Fibroblast of lung (primary cell): ENCODE data around the gene TSC22D1. TPM values are rescaled to one million over a fixed set of nuclear protein-coding genes. Genes with fewer than 3 reads are reported as not detected.

Source experiments
- DNase-seq, 2 donors: peaks; one replicate each; pipeline versions ENCODE4 v3.0.0 to v3.0.0-alpha.2; 2010; ENCODE audit warnings: low read depth in 2 of 2
- H2AFZ ChIP-seq: 2 replicates; pipeline ENCODE4 v1.5.1; 2012; ENCODE audit warnings: low read length, control low read depth, inconsistent platforms
- H3K27ac ChIP-seq: 2 replicates; pipeline ENCODE4 v1.5.1; 2011; ENCODE audit warnings: low read length, control low read depth; ENCODE audit not compliant: insufficient read depth
- H3K27me3 ChIP-seq: 2 replicates; pipeline ENCODE4 v1.5.1; 2011; ENCODE audit warnings: mild to moderate bottlenecking, low read length; ENCODE audit not compliant: control insufficient read depth, insufficient read depth
- H3K36me3 ChIP-seq: 2 replicates; pipeline ENCODE4 v1.5.1; 2011; ENCODE audit warnings: low read length; ENCODE audit not compliant: control insufficient read depth, insufficient read depth
- H3K4me1 ChIP-seq: 2 replicates; pipeline ENCODE4 v1.5.1; 2011; ENCODE audit warnings: low read length; ENCODE audit not compliant: control insufficient read depth, insufficient read depth; ENCODE audit errors: extremely low read depth
- H3K4me2 ChIP-seq: 2 replicates; pipeline ENCODE4 v1.5.1; 2011; ENCODE audit warnings: low read length, control low read depth; ENCODE audit not compliant: insufficient read depth; ENCODE audit errors: extremely low read depth
- H3K4me3 ChIP-seq, 4 experiments: fragments of 200-600 bp in 1 of 4; sonication (generic) in 1 of 4; replicated peaks in 1 of 4; 2 replicates each; pipeline ENCODE4 v1.5.1; 2011 to 2016; ENCODE audit warnings: low read length in 4 of 4, low read depth in 3 of 4, mild to moderate bottlenecking in 3 of 4, control low read depth in 2 of 4, inconsistent platforms in 1 of 4, mixed read lengths in 1 of 4; ENCODE audit not compliant: insufficient read depth in 1 of 4; ENCODE audit errors: control extremely low read depth in 1 of 4
- H3K79me2 ChIP-seq: 2 replicates; pipeline ENCODE4 v1.5.1; 2012; ENCODE audit warnings: mild to moderate bottlenecking, low read length, inconsistent platforms; ENCODE audit not compliant: control insufficient read depth, insufficient read depth
- H3K9ac ChIP-seq: 2 replicates; pipeline ENCODE4 v1.5.1; 2011; ENCODE audit warnings: mild to moderate bottlenecking, low read length, control low read depth; ENCODE audit not compliant: insufficient read depth
- H3K9me3 ChIP-seq: 2 replicates; pipeline ENCODE4 v1.5.1; 2012; ENCODE audit warnings: low read depth, low read length; ENCODE audit not compliant: control insufficient read depth, insufficient read depth
- H4K20me1 ChIP-seq: 2 replicates; pipeline ENCODE4 v1.5.1; 2011; ENCODE audit warnings: low read length; ENCODE audit not compliant: control insufficient read depth, insufficient read depth; ENCODE audit errors: extremely low read depth
- CTCF ChIP-seq, 2 donors: IDR thresholded peaks in 1 of 2; conservative IDR thresholded peaks in 1 of 2; 1 replicate in 1 of 2; 2 replicates in 1 of 2; pipeline ENCODE4 v1.5.1; 2011 to 2012; ENCODE audit warnings: low read length in 2 of 2, control low read depth in 1 of 2, inconsistent platforms in 1 of 2, low read depth in 1 of 2, mild to moderate bottlenecking in 1 of 2
- EZH2 ChIP-seq: IDR thresholded peaks from 2 replicates; pipeline ENCODE4 v1.5.1; 2012; ENCODE audit warnings: low read length, control low read depth, mild to moderate bottlenecking; ENCODE audit errors: missing control alignments
- polyA plus RNA-seq, 2 donors: library from polyadenylated mRNA; depleted of rRNA in 1 of 2; stranded (reverse) in 1 of 2; unstranded in 1 of 2; fragments of >200 nt; gene quantifications; 2 replicates each; pipeline ENCODE4 v1.2.1, GENCODE V29; 2011 to 2012; ENCODE audit warnings: missing spikeins in 1 of 2
- total RNA-seq: library from RNA; depleted of rRNA; stranded (reverse); fragments of >200 nt; gene quantifications from 2 replicates; pipeline ENCODE4 v1.2.1, GENCODE V29; 2014

TSC22D1 gene
- total and polyA plus RNA-seq, 2 donors (not counting 1 experiment from before 2014, with no cell fraction given), result 80.4 to 97.6 TPM

DNA sequence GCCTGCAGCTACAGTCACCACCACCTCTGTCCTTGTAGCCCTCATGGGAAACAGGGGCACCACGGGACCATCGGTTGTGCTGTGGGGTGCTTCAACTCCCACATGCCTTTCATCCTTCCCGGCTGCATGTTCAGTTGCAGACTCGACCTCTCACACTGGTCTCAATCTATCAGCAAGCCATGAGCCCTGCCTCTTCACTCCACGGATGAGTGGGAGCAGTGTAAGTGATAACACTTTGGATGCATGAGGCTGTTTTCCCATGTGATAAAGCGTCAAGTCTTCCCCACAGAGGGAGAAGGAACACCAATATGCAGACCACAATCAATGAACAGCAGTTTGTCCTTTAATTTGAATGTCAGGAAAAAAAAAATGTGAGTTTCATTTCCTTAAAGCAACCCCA is 190.3 kb downstream of the TSC22D1 start:
- no peaks in the 10 kb centered on the region for H3K79me2 ChIP-seq
- DNase-seq, result no peak
- no peaks in the 10 kb centered on the region for H4K20me1 ChIP-seq
- H3K4me3 ChIP-seq, result no peak overlapping the region
- H3K9me3 ChIP-seq, result no peaks in the 10 kb centered on the region
- no peaks in the 10 kb centered on the region for H3K27me3 ChIP-seq
- H3K27ac ChIP-seq, result no peak overlapping the region
- H3K9ac ChIP-seq, result no peak overlapping the region
- H3K4me1 ChIP-seq, result peaks cover under 1% of the 10 kb centered on the region
- H2AFZ ChIP-seq, result no peak overlapping the region
- H3K4me2 ChIP-seq, result no peak overlapping the region
- no peak for TF ChIP-seq CTCF (conservative IDR thresholded peaks at IDR 0.05 in 1 of 2, IDR thresholded peaks at IDR 0.05 in 1 of 2; ENCODE audit: low read depth in 1 of 2, low read length in 2 of 2)
- H3K36me3 ChIP-seq, result no peaks in the 10 kb centered on the region

GRCh38 chr13:44385401-44385800 is 190.7 kb downstream of the TSC22D1 start:
- Histone ChIP-seq H3K27ac (no peak overlapping the region), H3K36me3 (no peaks in the 10 kb centered on the region), H3K4me1 (peaks cover 5% of the 10 kb centered on the region), H3K79me2 (no peaks in the 10 kb centered on the region), H3K27me3 (no peaks in the 10 kb centered on the region), H3K9ac (no peak overlapping the region), H2AFZ (no peak overlapping the region), H3K4me3 (no peak overlapping the region), H3K4me2 (no peak overlapping the region), H3K9me3 (no peaks in the 10 kb centered on the region), H4K20me1 (no peaks in the 10 kb centered on the region)
- no peak for TF ChIP-seq CTCF (conservative IDR thresholded peaks at IDR 0.05 in 1 of 2, IDR thresholded peaks at IDR 0.05 in 1 of 2; ENCODE audit: low read depth in 1 of 2, low read length in 2 of 2)
- no peak for TF ChIP-seq EZH2
- no peak for DNase-seq

DNA sequence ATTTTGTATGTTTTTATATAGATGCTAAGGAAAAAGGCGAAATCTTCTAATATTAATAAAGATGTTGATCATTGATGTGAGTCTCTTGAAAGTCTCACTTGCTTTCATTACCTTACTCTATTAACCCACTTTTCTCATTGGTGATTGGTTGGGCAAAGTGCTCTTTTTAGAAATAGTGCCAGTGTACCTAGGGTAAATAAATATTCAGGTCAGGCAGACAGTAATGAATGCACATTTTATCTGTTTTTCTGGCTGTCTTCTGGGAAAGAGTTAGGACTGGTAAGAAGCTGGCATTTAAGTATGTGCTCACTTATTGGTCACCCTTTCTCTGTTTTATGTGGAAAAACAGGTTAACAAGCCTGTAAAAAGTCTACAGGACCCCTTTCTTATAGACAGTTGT is 191.4 kb downstream of the TSC22D1 start:
- TF ChIP-seq EZH2, result no peak
- H3K79me2 ChIP-seq, result no peaks in the 10 kb centered on the region

More for the DNA sequence above, 191.4 kb downstream of the TSC22D1 start:
- Histone ChIP-seq H3K27me3 (no peaks in the 10 kb centered on the region), H3K4me2 (no peak overlapping the region), H3K4me1 (peaks cover 9% of the 10 kb centered on the region), H3K9me3 (no peaks in the 10 kb centered on the region), H2AFZ (no peak overlapping the region), H4K20me1 (no peaks in the 10 kb centered on the region), H3K9ac (no peak overlapping the region), H3K36me3 (no peaks in the 10 kb centered on the region), H3K27ac (no peak overlapping the region), H3K4me3 (no peak overlapping the region)
- no peak for DNase-seq
